ENCODE data around the gene KATNIP.
"Not testable (repeated sequence)": the region's sequence is repeated elsewhere in the genome, so short reads cannot be mapped to it uniquely, and the experiment has no call there.

Gene KATNIP

DNA sequence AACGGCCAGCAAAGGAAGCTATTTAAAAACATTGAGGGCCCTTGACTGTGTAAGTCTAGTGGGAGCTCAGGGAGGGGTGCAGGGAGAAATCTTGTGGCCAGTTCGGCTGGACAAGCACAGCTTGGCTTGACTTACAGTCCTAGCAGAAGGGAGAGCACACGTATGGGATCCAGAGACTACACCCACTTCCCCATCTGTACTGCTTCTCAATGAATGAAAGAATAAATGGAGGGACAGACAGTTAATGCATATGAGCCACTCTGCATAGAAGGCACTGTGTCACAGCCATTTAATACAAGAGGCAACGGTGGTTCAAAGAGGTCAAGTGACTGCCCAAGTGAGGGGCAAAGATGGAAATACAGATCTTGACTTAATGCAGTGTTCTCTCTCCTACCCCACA lies 15.7 kb upstream of the KATNIP start:
- no peak for DNase-seq (ENCODE audit: low read depth in 2 of 2, low spot score in 1 of 2)

DNA sequence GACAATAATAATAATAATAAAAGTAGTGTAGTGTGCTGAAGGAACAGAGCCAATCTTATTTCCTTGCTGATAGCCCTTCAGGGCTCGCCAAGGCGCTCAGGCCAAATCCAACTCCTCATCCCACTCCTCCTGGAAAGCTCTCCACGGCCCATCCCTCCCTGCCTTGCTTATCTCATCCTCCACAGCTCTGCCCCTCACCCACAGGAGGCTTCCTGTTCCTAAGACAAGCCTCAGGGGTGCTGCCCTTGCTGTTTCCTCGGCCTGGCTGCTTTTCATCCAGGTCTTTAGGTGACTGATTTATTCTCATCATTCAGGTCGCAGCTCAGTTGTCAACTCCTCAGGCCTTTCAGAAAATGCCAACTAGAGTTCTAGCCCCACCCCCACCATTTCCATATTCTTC lies 11.4 kb upstream of the KATNIP start:
- no peak for DNase-seq (ENCODE audit: low read depth in 2 of 2, low spot score in 1 of 2)

DNA sequence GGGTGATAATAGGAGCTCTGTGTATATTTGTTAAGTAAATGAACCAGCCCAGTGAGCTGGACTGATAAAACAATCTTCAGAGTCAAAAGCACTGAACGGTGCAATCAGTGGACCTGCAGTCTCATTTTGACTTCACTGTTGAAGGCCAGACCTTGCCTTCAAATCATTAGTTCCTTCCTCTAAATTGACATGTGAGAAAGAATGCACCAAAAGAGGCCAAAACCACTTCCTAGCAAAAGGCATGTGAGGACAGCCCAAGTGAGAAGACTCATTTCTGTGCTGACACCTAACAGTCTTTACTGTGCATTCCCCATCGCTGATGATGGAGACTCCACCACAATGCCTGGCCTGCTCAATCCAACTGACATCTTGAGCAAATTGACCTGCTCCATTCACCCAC lies 10.8 kb upstream of the KATNIP start:
- DNase-seq (ENCODE audit: low read depth in 2 of 2, low spot score in 1 of 2) = no peak

DNA sequence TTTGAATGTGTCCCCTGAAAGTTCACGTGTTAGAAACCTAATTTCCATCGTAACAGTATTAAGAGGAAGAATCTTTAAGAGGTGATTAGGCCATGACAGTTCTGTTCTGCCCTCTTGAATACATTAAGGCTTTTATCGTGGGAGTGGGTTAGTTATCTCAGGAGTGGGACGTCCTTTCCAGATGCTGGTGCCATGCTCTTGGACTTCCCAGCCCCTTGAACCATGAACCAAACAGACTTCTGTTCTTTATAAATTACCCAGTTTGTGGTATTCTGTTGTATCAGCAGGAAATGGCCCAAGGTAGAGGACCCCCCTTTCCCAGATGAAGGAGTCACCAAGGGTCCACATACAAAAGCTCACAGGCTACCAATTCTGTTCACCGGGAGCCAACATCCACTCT lies 10.3 kb upstream of the KATNIP start:
- DNase-seq (ENCODE audit: low read depth in 2 of 2, low spot score in 1 of 2) = no peak

DNA sequence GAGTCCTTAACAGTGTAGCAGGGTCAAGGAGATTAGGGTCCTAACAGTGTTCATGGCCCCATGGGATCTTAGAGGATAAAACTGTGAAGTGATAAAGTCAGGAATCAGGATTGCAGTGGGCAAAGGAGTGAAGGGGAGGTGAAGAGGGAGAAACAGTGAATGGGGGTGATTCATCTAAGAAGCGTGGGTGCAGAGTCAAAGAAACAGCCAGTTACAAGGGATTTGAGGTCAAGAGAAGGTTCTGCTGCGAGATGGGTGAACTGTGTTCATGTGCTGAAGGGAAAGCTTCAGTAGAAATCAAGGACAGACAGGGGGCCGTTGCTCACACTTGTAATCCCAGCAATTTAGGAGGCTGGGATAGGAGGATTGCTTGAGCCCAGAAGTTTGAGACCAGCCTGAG lies 6.1 kb upstream of the KATNIP start:
- DNase-seq (ENCODE audit: low read depth in 2 of 2, low spot score in 1 of 2) = no peak

DNA sequence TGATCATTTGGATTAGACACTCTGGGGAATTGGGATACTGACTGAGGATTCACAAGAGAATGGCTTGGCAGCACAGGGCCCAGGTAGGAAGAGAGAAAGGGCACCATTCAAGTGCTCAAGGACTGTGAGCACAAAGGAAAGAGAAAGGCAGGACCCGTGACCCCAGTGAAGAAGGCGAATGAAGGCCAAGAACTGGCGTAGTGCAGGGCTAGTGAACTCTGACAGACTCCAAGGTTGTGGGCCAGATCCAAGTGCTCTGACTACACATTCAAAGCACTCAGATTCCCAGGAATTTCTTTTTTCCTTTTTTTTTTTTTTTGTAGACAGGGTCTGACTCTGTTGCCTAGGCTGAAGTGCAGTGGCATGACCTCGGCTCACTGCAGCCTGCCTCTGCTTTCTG lies 5.3 kb upstream of the KATNIP start:
- DNase-seq (ENCODE audit: low read depth in 2 of 2, low spot score in 1 of 2) = no peak

DNA sequence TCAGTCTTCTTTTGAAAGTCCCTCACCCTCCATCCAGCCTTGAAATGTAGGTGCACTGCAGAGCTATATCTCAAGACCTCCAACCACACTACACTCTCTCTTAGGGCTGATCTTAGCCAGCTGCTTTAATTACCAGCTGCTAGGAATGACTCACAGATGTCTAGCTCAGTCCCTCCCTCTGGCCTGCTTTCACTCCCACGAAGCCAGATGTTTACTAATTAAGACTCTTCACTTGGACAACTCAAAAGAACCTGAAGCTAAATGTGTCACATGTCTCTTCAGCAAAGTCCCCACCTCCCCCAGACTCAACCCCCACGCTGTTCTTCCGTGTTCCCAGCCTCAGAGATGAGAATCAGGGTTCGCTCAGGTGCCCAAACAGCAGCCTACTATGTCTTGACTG lies 2.8 kb upstream of the KATNIP start:
- no peak for DNase-seq (ENCODE audit: low read depth in 2 of 2, low spot score in 1 of 2)

DNA sequence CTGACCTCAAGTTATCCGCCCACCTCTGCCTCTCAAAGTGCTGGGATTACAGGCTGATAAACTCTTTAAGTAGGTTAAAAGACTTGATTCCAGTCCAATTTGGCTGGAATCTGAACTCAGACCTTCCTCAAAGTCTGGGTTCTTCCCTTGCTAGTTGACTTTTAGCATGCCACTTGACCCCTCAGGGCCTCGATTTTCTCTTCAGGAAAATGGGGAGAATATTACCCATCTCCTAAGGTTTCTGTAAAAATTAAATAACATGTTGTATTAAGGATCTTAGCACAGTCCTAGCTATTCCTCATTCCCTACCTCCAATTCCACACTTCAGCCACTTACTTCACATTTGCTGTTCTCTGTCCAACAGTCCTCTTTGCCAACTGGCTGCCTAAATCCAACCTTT lies 2.1 kb upstream of the KATNIP start:
- DNase-seq (ENCODE audit: low read depth in 2 of 2, low spot score in 1 of 2) = no peak

DNA sequence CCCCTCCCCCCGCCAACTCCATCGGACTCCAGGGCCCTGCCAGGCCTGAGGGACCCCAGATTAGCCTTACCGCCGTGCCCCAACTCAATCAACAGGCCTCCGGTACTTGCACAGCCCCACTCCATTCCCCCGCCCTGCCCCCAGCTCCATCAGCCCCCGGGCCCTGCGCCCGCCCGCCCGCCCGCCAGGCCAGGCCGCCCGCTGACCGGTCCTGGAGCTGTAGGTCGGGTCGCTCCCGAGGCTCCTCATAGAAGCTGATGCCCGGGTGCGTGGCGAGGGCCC lies 539 bp upstream of the KATNIP start:
- DNase-seq (ENCODE audit: low read depth in 2 of 2, low spot score in 1 of 2) = no peak

DNA sequence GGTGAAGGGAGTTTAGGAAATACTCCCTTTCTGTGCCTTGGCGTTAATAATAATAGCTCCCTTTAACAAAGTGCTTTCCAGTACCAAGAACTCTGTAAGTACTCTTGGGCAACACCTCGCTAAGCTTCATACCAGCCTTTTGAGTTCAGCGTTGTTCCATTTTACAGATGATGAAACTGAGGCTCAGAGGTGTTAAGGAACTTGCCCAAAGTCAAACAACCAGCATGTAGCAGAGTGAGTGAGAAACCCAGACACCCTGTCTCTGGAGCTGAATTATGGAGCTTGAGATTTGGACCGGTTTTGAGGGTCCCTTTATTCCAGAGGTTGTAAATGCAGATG lies 607 bp downstream of the KATNIP start:
- no peak for DNase-seq (ENCODE audit: low read depth in 2 of 2, low spot score in 1 of 2)

DNA sequence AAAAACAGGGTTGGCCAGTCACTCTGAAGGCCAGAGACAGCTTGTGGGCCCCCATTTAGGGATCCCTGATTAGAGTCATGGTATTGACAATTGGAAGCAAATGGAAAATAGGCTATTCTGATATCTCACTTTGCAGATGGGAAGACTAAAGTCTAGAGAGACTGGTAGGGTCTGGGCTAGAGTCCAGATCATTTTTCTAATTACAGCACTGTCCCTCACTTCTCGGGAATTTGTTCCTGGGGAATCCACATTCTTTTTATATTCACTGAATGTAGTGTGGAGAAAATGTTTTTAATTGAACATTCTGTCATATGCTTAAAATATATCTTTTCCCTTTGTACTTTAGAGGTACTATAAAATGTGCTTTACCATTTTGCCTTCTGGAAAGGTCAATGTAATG lies 1.1 kb downstream of the KATNIP start:
- no peak for DNase-seq (ENCODE audit: low read depth in 2 of 2, low spot score in 1 of 2)

DNA sequence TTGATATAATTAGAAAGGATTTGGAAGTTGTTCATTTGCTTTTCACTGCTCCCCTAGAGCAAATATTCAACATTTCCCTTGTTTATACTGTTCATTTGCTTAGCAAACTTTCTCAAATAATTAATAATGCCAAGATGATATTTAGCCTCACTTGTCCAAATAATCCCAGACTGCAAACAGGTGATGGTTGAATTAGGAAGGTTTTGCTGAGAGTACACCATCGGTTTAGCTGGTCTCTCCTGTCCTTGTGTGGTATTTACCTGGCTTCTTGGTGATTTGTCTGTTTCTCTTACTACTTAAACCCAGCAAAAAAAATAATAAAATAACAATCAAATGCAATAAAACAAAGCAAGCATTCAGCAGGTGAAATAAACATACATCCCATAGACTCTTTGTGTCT lies 6.5 kb downstream of the KATNIP start:
- DNase-seq (ENCODE audit: low read depth in 2 of 2, low spot score in 1 of 2) = no peak

DNA sequence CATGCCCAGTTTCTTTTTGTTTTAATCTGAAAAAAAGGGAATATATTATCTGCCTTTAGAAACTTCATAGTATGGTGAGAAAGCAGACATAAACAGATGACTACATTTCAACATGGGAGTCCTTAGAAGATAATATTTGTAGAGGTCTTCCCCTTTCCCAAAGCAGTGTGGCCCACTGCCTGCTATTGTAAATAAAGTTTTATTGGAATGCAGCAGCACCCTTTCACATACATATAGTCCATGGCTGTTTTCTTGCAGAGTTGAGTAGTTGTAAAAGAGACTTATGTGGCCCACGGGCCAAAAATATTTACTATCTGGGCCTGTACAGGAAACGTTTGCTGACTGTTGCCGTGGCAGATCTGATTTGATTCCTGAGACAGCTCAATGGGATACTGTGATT lies 8.5 kb downstream of the KATNIP start:
- DNase-seq (ENCODE audit: low read depth in 2 of 2, low spot score in 1 of 2) = no peak

DNA sequence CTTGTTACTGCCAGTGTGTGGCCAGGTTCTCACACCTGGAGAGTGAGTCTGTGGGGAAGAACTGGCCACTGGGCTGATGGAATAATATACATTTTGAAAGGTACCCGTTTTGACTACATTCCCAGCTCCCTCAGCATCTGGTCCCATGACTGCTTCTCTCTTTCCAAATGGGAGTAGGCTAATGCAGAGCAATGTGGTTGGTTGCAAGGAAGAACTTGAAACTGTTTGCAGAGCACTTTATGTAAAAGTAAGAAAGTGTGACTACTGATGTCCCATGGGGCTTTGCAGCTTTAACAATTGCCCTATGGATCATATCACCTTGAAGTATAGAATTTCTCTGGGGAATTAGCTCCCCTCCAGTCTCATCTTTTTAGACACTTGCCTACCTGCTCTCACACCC lies 9.0 kb downstream of the KATNIP start:
- no peak for DNase-seq (ENCODE audit: low read depth in 2 of 2, low spot score in 1 of 2)

DNA sequence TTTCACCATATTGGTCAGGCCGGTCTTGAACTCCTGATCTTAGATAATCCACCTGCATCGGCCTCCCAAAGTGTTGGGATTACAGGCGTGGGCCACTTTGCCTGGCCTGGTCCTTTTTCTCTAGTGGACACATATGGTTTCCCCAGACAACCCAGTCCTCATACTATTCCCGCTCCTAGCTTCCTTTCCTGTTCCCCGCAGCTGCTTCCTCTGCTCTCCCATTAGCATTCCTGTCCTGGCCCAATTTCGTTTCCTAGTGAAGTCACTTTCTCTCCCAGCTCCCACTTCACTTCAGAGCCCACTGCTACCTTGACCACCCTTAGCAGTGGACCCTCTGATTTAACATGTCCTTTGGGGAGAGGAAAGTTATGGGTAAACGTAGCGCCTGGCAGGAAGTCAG lies 11.3 kb downstream of the KATNIP start:
- DNase-seq (ENCODE audit: low read depth in 2 of 2, low spot score in 1 of 2) = no peak

DNA sequence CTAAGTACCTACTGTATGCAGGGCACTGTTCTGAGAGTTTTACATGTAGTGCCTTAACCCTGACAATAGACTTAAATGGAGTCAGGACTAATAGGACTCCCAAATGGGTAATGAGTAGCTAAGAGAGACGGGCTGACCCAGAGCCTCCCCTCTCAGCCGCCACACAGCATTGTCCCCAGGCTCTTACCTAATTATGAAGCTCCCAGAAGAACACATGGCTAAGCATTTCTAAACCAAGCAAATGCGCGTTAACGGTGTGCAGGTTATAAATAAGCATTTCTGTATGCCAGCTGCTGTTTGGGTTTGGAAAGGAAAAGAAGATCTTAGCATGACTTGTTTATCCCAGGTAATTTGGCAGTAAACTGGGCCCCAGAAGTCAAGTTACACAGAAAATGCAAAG lies 14.3 kb downstream of the KATNIP start:
- DNase-seq (ENCODE audit: low read depth in 2 of 2, low spot score in 1 of 2) = no peak

DNA sequence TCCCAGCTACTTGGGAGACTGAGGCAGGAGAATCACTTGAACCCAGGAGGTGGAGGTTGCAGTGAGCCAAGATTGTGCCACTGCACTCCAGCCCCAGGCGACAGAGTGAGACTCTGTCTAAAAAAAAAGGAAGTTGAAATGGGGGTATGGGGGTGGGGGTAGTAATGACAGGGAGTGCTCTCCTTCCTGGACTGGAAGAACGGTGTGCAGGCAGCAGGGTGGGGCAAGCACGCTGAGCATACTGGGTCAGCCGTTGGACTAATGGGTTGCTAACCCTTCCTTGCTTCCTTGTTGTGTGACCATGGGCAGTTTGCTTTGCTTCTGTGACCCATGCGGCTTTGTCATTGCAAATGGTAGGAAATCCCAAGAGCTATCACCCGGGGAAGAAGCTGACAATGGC lies 16.5 kb downstream of the KATNIP start:
- no peak for DNase-seq (ENCODE audit: low read depth in 2 of 2, low spot score in 1 of 2)

DNA sequence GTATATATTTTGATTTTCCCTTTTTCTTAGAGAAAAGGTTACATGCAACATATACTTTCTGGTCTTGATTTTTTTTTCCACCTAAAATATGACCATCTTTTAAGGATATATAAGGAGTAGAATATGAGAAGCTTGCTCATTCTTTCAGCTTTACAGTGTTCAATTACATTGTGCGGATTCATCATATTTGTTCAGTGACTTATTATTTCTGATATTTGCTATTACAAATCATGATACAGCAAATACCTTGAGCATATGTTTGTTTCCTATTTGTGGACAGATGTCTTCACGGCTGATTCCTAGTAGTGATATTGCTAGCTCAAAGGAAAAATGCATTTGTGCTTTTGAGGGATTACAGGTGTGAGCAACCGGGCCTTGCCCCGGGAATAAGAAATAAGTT lies 18.1 kb downstream of the KATNIP start:
- DNase-seq (ENCODE audit: low read depth in 2 of 2, low spot score in 1 of 2) = no peak

DNA sequence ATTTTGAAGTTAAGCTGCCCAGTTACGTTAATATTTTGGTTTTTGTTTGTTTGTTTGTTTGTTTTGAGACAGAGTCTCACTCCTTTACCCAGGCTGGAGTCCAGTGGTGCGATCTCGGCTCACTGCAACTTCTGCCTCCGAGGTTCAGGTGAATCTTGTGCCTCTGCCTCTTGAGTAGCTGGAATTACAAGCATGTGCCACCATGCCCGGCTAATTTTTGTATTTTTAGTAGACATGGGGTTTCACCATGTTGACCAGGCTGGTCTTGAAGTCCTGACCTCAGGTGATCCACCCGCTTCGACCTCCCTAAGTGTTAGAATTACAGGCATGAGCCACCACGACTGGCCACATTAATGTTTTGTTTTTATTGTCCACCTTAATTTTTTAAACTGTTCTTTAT lies 21.0 kb downstream of the KATNIP start:
- not testable (repeated sequence) for DNase-seq (ENCODE audit: low read depth in 2 of 2, low spot score in 1 of 2)

DNA sequence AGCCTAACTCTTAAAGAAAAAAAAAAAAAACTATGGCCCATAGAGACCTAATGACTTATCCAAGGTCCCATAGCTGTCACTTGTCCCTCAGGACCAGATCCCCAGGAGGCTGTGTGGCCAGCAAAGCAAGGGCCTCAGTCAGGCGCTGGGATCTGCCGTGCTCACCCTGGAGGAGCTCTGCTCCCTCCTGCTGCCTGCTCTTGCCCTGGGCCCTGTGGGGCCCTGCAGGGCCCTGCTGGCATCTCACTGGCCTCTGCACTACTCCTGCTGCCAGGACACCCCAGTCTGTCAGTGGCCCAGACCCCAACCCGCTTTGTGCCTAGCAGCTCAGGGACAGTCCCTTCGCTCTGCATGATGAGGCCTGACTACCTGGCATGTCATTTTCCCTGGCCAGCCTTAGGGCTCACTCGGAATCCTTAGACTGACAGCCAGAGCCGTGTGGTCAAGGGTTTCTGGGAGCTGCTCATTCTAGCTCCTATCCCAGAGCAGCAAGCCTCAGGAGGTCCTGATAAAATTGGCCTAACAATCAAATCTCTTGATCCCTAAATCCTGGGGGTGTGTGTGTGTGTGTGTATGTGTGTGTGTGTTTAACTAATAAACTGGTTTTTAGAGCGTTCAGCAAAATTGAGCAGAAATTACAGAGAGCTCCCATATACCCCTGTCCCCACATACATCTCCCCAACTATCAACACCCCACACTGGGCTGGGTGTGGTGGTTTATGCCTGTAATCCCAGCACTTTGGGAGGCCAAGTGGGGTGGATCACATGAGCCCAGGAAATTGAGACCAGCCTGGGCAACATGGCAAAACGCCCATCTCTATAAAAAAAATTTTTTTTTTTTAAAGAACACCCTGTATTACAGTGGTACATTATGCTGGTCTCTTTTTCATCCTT lies 21.7 kb downstream of the KATNIP start:
- no peak for DNase-seq (ENCODE audit: low read depth in 2 of 2, low spot score in 1 of 2)

DNA sequence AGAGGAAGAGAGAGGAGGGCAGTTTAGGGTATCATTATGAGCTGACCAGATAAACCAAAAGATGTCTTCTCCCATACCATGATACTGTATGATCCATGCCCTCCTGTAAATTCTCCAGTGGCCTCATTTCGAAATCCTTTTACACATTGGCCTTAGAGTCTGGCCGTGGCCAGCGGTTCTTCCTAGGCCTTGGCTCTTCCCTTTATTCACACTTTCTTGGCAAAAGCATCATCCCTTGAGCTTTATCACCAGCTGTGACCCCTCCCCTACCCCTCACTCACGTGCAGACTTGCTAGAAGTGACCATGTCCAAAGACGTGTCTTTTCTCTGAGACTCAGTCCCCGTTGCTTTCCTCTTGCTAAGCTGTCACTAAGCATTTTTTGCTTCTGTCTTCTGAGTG lies 22.8 kb downstream of the KATNIP start:
- DNase-seq (ENCODE audit: low read depth in 2 of 2, low spot score in 1 of 2) = no peak

DNA sequence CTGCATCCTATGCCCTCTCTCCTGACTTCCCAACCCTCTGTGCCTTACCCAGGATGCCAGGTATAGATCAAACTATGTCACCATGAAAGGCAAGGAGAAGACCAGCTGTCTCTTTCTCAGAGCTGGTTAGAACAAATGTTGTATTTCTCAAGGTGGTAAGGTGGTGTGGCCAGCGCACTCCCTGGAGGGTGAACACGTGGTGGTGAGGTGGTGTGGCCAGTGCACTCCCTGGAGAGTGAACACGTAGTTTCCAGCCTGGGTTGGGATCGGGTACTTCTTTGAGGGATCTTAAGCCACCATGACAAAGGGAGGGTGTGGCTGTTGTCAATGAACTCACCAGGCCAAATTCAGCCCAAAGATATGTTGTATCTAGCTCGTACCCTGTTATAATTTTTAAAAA lies 26.8 kb downstream of the KATNIP start:
- no peak for DNase-seq (ENCODE audit: low read depth in 2 of 2, low spot score in 1 of 2)

DNA sequence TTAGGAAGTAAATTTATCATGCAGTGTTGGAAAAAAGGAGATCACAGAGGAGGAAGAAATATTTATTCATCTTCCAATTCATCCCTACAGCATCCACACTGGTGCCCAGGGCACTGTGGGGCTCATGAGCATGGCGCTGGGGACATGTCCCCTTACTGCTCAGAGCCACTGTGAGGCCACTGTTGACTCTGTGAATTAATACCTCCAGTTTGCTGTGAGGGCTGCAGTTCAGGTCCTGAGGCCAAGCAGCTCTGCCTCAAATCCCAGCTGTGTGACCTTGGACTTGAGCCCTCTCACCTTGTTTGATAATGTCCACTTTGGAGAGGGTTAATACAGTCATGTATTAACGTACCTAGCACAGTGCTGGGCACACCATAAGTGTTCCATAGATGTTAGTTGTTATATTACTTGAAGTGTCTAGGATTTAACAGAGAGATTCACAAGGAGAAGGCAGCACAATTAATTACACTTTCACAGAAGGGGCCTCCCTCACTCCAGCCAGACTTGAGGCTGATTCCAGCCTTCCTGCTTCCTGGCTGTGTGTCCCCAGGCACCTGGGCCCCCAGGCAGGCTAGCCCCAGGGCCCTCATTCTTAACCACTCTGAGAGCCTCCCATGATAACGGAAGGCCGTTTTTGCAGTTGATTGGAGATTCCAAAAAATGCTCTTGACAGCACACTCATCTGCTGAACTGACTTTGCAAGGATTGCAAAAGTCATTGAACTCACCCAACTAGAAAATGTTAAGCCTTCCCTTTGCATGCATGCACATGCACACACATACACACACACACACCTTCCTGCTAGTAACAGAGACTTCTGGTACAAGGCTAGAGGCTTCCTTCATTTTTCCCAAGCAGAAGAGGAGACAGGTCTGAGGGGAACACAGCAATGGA lies 29.4 kb downstream of the KATNIP start:
- DNase-seq (ENCODE audit: low read depth in 2 of 2, low spot score in 1 of 2) = no peak
